ENCODE measurements around the gene ATP8A2. TPM values are rescaled to one million over a fixed set of nuclear protein-coding genes. Genes with fewer than 3 reads are reported as not detected.

The ATP8A2 gene
- total and polyA plus RNA-seq, 2 of the 4 experiments (the other 2 are of a cell fraction): 0.02 to 0.18 TPM

DNA sequence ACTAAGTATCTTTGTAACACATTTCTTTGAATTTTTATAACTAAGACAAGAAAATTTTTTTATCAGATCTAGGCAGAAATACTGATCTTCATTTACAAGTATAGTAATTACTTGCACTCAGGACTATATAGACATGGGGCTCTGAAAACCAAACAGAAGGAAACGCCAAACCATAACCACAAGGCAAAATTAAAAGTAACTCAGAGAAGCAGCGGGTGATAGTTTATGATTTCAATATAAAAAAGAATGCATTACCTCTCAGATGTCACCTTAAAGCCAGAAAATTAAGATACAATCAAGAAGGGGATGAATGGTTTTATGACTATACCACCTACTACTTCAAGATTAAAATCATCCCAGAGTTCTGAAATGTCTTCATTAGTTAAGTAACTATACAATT lies 673.4 kb downstream of the ATP8A2 start:
- no peak overlapping the region for H3K4ac ChIP-seq (ENCODE audit: low read depth, low read length)
- H3K14ac ChIP-seq (replicated peaks; ENCODE audit: low read depth, low read length): no peak overlapping the region
- no peak overlapping the region for H3K9ac ChIP-seq (ENCODE audit: low read depth, low read length)
- POLR2A ChIA-PET (ENCODE audit: unreplicated experiment): no interaction called here
- H3K79me1 ChIP-seq (ENCODE audit: low read depth in 1 of 2, low read length in 2 of 2): no peaks in the 10 kb centered on the region
- H3K9me1 ChIP-seq (ENCODE audit: insufficient read depth, low read length): no peaks in the 10 kb centered on the region
- no peak overlapping the region for H3K4me3 ChIP-seq (ENCODE audit: insufficient read depth, low read depth, low read length)
- in situ Hi-C loops (cut with MboI; ENCODE audit: low sequenced_read_pairs): no loop called here
- H4K91ac ChIP-seq (ENCODE audit: insufficient read depth, low read depth, low read length): no peak overlapping the region
- CTCF ChIA-PET: no interaction called here
- intact Hi-C loops (cut with micrococcal nuclease): no loop called here
- no peaks in the 10 kb centered on the region for H3K4me1 ChIP-seq (ENCODE audit: control insufficient read depth, insufficient read depth, low read length)
- no CpG with 5 or more reads among the region's 2 CpGs for WGBS, 2 experiments (ENCODE audit: extremely low coverage in 2 of 2, insufficient read length in 1 of 2)
- H2AK9ac ChIP-seq (replicated peaks; ENCODE audit: low read depth, low read length, poor library complexity): no peak overlapping the region
- H2AFZ ChIP-seq (replicated peaks; ENCODE audit: low read length, poor library complexity): no peak overlapping the region
- no peak for DNase-seq
- no peak overlapping the region for H3K4me2 ChIP-seq (ENCODE audit: low read depth, low read length)
- H4K20me1 ChIP-seq (ENCODE audit: insufficient read depth, low read length): no peaks in the 10 kb centered on the region
- no peaks in the 10 kb centered on the region; the same call in 1 of the 2 replicates for H3K9me3 ChIP-seq (ENCODE audit: control insufficient read depth, insufficient read depth, low read length)
- no peak overlapping the region for H2BK20ac ChIP-seq (ENCODE audit: low read depth, low read length)
- peaks cover 16% of the 10 kb centered on the region for H3K27me3 ChIP-seq (ENCODE audit: control insufficient read depth, insufficient read depth, low read length)
- H3K18ac ChIP-seq (ENCODE audit: low read depth, low read length): no peak overlapping the region
- no peak overlapping the region for H2BK5ac ChIP-seq (ENCODE audit: low read depth, low read length, poor library complexity, severe bottlenecking)
- H3K27ac ChIP-seq (ENCODE audit: insufficient read depth, low read length): no peak overlapping the region
- H2BK15ac ChIP-seq (ENCODE audit: low read depth, low read length): no peak overlapping the region
- BruUV-seq (replicated peaks): no TSS peak
- dilution Hi-C loops (cut with HindIII; ENCODE audit: low sequenced_read_pairs, unreplicated experiment): no loop called here
- no peak overlapping the region for H4K8ac ChIP-seq (ENCODE audit: low read depth in 2 of 2, low read length in 2 of 2)
- no peaks in the 10 kb centered on the region for H3K36me3 ChIP-seq (ENCODE audit: control insufficient read depth, insufficient read depth, low read length)
- H4K5ac ChIP-seq (ENCODE audit: low read depth, low read length): no peak overlapping the region
- no peak overlapping the region for H3K23ac ChIP-seq (ENCODE audit: low read depth, low read length)
- no peak overlapping the region for H2BK120ac ChIP-seq (ENCODE audit: low read depth, low read length)
- no peak overlapping the region for H2AK5ac ChIP-seq (ENCODE audit: low read depth, low read length)
- no peak for ATAC-seq (ENCODE audit: low read depth)
- H3K56ac ChIP-seq (ENCODE audit: extremely low read depth, insufficient read depth, low read length): no peak overlapping the region
- no peak for TF ChIP-seq RFX5 (IDR thresholded peaks at IDR 0.05; ENCODE audit: low read depth, low read length)
- no peak for TF ChIP-seq MAZ (IDR thresholded peaks at IDR 0.05; ENCODE audit: borderline replicate concordance, low read depth, low read length)
- TF ChIP-seq CEBPB (IDR thresholded peaks at IDR 0.05; ENCODE audit: low read depth, low read length): no peak
- no peak for TF ChIP-seq NFE2L2 (IDR thresholded peaks at IDR 0.05; ENCODE audit: low read depth, low read length)
- no peak for TF ChIP-seq RAD21 (IDR thresholded peaks at IDR 0.05; ENCODE audit: low read length)
- no peak for TF ChIP-seq MAFK (IDR thresholded peaks at IDR 0.05; ENCODE audit: low read depth, low read length)
- TF ChIP-seq, protein P1, sequence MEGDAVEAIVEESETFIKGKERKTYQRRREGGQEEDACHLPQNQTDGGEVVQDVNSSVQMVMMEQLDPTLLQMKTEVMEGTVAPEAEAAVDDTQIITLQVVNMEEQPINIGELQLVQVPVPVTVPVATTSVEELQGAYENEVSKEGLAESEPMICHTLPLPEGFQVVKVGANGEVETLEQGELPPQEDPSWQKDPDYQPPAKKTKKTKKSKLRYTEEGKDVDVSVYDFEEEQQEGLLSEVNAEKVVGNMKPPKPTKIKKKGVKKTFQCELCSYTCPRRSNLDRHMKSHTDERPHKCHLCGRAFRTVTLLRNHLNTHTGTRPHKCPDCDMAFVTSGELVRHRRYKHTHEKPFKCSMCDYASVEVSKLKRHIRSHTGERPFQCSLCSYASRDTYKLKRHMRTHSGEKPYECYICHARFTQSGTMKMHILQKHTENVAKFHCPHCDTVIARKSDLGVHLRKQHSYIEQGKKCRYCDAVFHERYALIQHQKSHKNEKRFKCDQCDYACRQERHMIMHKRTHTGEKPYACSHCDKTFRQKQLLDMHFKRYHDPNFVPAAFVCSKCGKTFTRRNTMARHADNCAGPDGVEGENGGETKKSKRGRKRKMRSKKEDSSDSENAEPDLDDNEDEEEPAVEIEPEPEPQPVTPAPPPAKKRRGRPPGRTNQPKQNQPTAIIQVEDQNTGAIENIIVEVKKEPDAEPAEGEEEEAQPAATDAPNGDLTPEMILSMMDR (conservative IDR thresholded peaks at IDR 0.05; ENCODE audit: low read depth, low read length): no peak
- TF ChIP-seq CHD1 (IDR thresholded peaks at IDR 0.05; ENCODE audit: low read depth, low read length): no peak
- no peak for TF ChIP-seq SMC3 (IDR thresholded peaks at IDR 0.05; ENCODE audit: low read depth, low read length)
